IMR-90 (cell line): ENCODE data around the gene PSPH. TPM values are rescaled to one million over a fixed set of nuclear protein-coding genes. Genes with fewer than 3 reads are reported as not detected.

Source experiments
- ATAC-seq: fragments of 200-7000 bp; cut with Tn5 transposase; 2 replicates; pipeline ENCODE4 v1.9.1; 2020; ENCODE audit warnings: low read depth, mild to moderate bottlenecking, moderate library complexity
- BruUV-seq: library from RNA; stranded (reverse); fragments of 400-500 nt; replicated peaks from 2 replicates; lab custom pipeline; 2021; lab: Mats Ljungman, UMichigan
- CTCF ChIA-PET: fragments of 300-600 bp; formaldehyde crosslinking; extraction: SDS; loops from one replicate; lab custom pipeline; 2021; ENCODE audit warnings: antibody characterized with exemption; lab: Yijun Ruan, JAX
- POLR2A ChIA-PET: fragments of 300-600 bp; sonication (Branson Sonifier 250); formaldehyde crosslinking; loops from one replicate; lab custom pipeline; 2022; ENCODE audit warnings: antibody characterized with exemption; ENCODE audit not compliant: unreplicated experiment; lab: Charles Lee
- DNase-seq: peaks from one replicate; pipeline ENCODE4 v3.0.0; 2013
- H2AFZ ChIP-seq: replicated peaks from 2 replicates; pipeline ENCODE3; 2013; ENCODE audit warnings: low read length, mild to moderate bottlenecking; ENCODE audit not compliant: poor library complexity
- H2AK5ac ChIP-seq: 2 replicates; pipeline ENCODE4 v1.6.1; 2013; ENCODE audit warnings: low read depth, low read length, inconsistent platforms
- H2AK9ac ChIP-seq: replicated peaks from 2 replicates; pipeline ENCODE3; 2013; ENCODE audit warnings: mild to moderate bottlenecking, low read depth, low read length, moderate library complexity; ENCODE audit not compliant: poor library complexity
- H2BK120ac ChIP-seq: 2 replicates; pipeline ENCODE4 v1.6.1; 2013; ENCODE audit warnings: low read depth, low read length, inconsistent platforms
- H2BK15ac ChIP-seq: 3 replicates; pipeline ENCODE4 v1.6.1; 2013; ENCODE audit warnings: low read depth, low read length, inconsistent platforms
- H2BK20ac ChIP-seq: 2 replicates; pipeline ENCODE4 v1.6.1; 2013; ENCODE audit warnings: low read depth, mild to moderate bottlenecking, inconsistent platforms, low read length, moderate library complexity
- H2BK5ac ChIP-seq: 2 replicates; pipeline ENCODE4 v1.6.1; 2013; ENCODE audit warnings: mild to moderate bottlenecking, low read depth, low read length, inconsistent platforms; ENCODE audit not compliant: poor library complexity, severe bottlenecking
- H3K14ac ChIP-seq: replicated peaks from 2 replicates; pipeline ENCODE4 v1.6.1; 2013; ENCODE audit warnings: low read depth, low read length, inconsistent platforms
- H3K18ac ChIP-seq: 2 replicates; pipeline ENCODE4 v1.6.1; 2013; ENCODE audit warnings: low read depth, low read length, control low read depth
- H3K23ac ChIP-seq: 2 replicates; pipeline ENCODE4 v1.6.1; 2013; ENCODE audit warnings: low read depth, low read length, inconsistent platforms
- H3K27ac ChIP-seq: 2 replicates; pipeline ENCODE4 v1.5.1; 2013; ENCODE audit warnings: mild to moderate bottlenecking, control low read depth, low read length; ENCODE audit not compliant: insufficient read depth
- H3K27me3 ChIP-seq: 2 replicates; pipeline ENCODE4 v1.6.1; 2013; ENCODE audit warnings: low read length; ENCODE audit not compliant: control insufficient read depth, insufficient read depth
- H3K36me3 ChIP-seq: 2 replicates; pipeline ENCODE4 v1.6.1; 2013; ENCODE audit warnings: low read length, mixed read lengths; ENCODE audit not compliant: control insufficient read depth, insufficient read depth
- H3K4ac ChIP-seq: 2 replicates; pipeline ENCODE4 v1.6.1; 2013; ENCODE audit warnings: low read depth, low read length, inconsistent platforms
- H3K4me1 ChIP-seq: 2 replicates; pipeline ENCODE4 v1.6.1; 2013; ENCODE audit warnings: low read length, mixed read lengths; ENCODE audit not compliant: control insufficient read depth, insufficient read depth
- H3K4me2 ChIP-seq: 2 replicates; pipeline ENCODE4 v1.6.1; 2013; ENCODE audit warnings: low read depth, mild to moderate bottlenecking, control low read depth, low read length, moderate library complexity
- H3K4me3 ChIP-seq: 2 replicates; pipeline ENCODE4 v1.5.1; 2013; ENCODE audit warnings: low read depth, mild to moderate bottlenecking, control low read depth, low read length, moderate library complexity; ENCODE audit not compliant: insufficient read depth
- H3K56ac ChIP-seq: 2 replicates; pipeline ENCODE4 v1.6.1; 2013; ENCODE audit warnings: low read length, inconsistent platforms; ENCODE audit not compliant: insufficient read depth; ENCODE audit errors: extremely low read depth
- H3K79me1 ChIP-seq, 2 experiments: 2 replicates each; pipeline ENCODE4 v1.6.1; 2013; ENCODE audit warnings: low read length in 2 of 2, inconsistent platforms in 1 of 2, low read depth in 1 of 2
- H3K9ac ChIP-seq: 2 replicates; pipeline ENCODE4 v1.6.1; 2013; ENCODE audit warnings: low read depth, low read length, control low read depth
- H3K9me1 ChIP-seq: 2 replicates; pipeline ENCODE4 v1.6.1; 2013; ENCODE audit warnings: low read length, inconsistent platforms; ENCODE audit not compliant: insufficient read depth
- H3K9me3 ChIP-seq: 2 replicates; pipeline ENCODE4 v1.6.1; 2013; ENCODE audit warnings: low read length; ENCODE audit not compliant: control insufficient read depth, insufficient read depth
- H4K20me1 ChIP-seq: 2 replicates; pipeline ENCODE4 v1.6.1; 2013; ENCODE audit warnings: low read length, inconsistent platforms; ENCODE audit not compliant: insufficient read depth
- H4K5ac ChIP-seq: 2 replicates; pipeline ENCODE4 v1.6.1; 2013; ENCODE audit warnings: mild to moderate bottlenecking, low read depth, low read length, control low read depth
- H4K8ac ChIP-seq, 2 experiments: 2 replicates each; pipeline ENCODE4 v1.6.1; 2013; ENCODE audit warnings: low read depth in 2 of 2, low read length in 2 of 2, control low read depth in 1 of 2, inconsistent platforms in 1 of 2
- H4K91ac ChIP-seq: 2 replicates; pipeline ENCODE4 v1.6.1; 2013; ENCODE audit warnings: low read depth, low read length, inconsistent platforms; ENCODE audit not compliant: insufficient read depth
- CEBPB ChIP-seq: IDR thresholded peaks from 2 replicates; pipeline ENCODE4 v1.6.1; 2012; ENCODE audit warnings: low read depth, low read length, improper control_type of control experiment
- CTCF ChIP-seq: conservative IDR thresholded peaks from 2 replicates; pipeline ENCODE4 v1.5.1; 2012; ENCODE audit warnings: mild to moderate bottlenecking, low read depth, low read length, improper control_type of control experiment
- MAFK ChIP-seq: IDR thresholded peaks from 2 replicates; pipeline ENCODE4 v1.6.1; 2012; ENCODE audit warnings: low read depth, low read length, improper control_type of control experiment
- MXI1 ChIP-seq: IDR thresholded peaks from 2 replicates; pipeline ENCODE4 v1.6.1; 2012; ENCODE audit warnings: low read depth, mild to moderate bottlenecking, low read length, moderate library complexity, borderline replicate concordance
- RFX5 ChIP-seq: IDR thresholded peaks from 2 replicates; pipeline ENCODE4 v1.8.0; 2012; ENCODE audit warnings: low read depth, mild to moderate bottlenecking, low read length, moderate library complexity
- WGBS, 2 experiments: methylation state at CpG; one replicate each; pipeline versions ENCODE4 v1.1.5 to v1.1.7; 2013; ENCODE audit warnings: missing lambda C conversion rate in 2 of 2; ENCODE audit not compliant: insufficient read length in 1 of 2; ENCODE audit errors: extremely low coverage in 2 of 2; 5-methylcytosine and 5-hydroxymethylcytosine counted together
- dilution Hi-C: fragments of 300-500 bp; cut with HindIII; formaldehyde crosslinking; loops from one replicate; pipeline ENCODE4 v1.14.3; 2018; ENCODE audit warnings: low sequenced_read_pairs; ENCODE audit not compliant: unreplicated experiment
- in situ Hi-C: fragments of 300-500 bp; cut with MboI; formaldehyde crosslinking; loops from 3 replicates; pipeline ENCODE4 v1.14.3; 2019; ENCODE audit warnings: low sequenced_read_pairs, inconsistent platforms, mixed read lengths
- intact Hi-C: fragments of 100-400 bp; cut with micrococcal nuclease; formaldehyde crosslinking; loops from 2 replicates; pipeline ENCODE4 v1.10.0; 2022
- polyA plus RNA-seq, 3 experiments: library from polyadenylated mRNA; depleted of rRNA; stranded (reverse); fragments of >200 nt; gene quantifications; 2 replicates each; pipeline ENCODE4 v1.2.3, GENCODE V29; 2012; ENCODE audit warnings: low replicate concordance in 1 of 3
- total RNA-seq: library from RNA; depleted of rRNA; stranded (reverse); fragments of >200 nt; gene quantifications from 2 replicates; pipeline ENCODE4 v1.2.3, GENCODE V29; 2012

PSPH gene
- total and polyA plus RNA-seq, 2 of the 4 experiments (the other 2 are of a cell fraction): 31.8 to 48.4 TPM

DNA sequence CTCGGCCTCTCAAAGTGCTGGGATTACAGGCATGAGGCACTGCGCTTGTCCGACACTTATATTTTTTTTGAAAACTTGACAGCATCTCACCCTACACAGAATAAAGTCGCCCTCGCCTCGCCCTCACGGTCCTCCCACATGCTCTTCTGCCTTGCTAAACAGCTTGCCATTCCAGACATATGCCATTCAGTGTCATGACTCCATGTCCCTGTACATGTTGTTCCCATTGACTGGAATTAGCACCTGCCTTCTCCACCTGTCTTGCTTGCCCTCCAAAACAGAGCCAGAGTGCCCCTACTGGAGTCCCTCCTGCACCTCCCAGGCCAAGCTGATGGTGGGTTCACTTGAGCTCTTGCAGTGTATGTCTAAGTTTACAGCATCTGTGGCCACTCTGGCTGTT is 80.7 kb downstream of the PSPH start:
- Histone ChIP-seq H3K79me1 (peaks cover 26 to 59% of the 10 kb centered on the region in 2 experiments), H4K8ac (no peak overlapping the region), H3K23ac (no peak overlapping the region; the same call in 1 of the 2 replicates), H3K14ac (no peak overlapping the region), H4K91ac (no peak overlapping the region), H3K9me1 (peaks cover 4% of the 10 kb centered on the region; the same call in 1 of the 2 replicates), H3K36me3 (peaks cover 9% of the 10 kb centered on the region), H3K18ac (no peak overlapping the region), H3K4me3 (no peak overlapping the region), H3K9me3 (no peaks in the 10 kb centered on the region), H3K4me1 (peaks cover 4% of the 10 kb centered on the region; the same call in 1 of the 2 replicates), H3K4me2 (no peak overlapping the region), H3K27me3 (no peaks in the 10 kb centered on the region), H2AK9ac (no peak overlapping the region), H4K20me1 (peaks cover 24% of the 10 kb centered on the region), H3K9ac (no peak overlapping the region), H3K4ac (no peak overlapping the region), H2BK120ac (no peak overlapping the region), H2AFZ (peak overlapping the region; percentile 23), H2BK20ac (no peak overlapping the region), H3K56ac (no peak overlapping the region), H2BK15ac (no peak overlapping the region), H4K5ac (no peak overlapping the region), H2AK5ac (no peak overlapping the region), H3K27ac (no peak overlapping the region), H2BK5ac (no peak overlapping the region)
- CTCF ChIA-PET: interaction anchor here (0.7 kb wide), 1 partner anchor 8 kb away, joined by 3 read pairs; no protein-coding TSS in a partner anchor
- DNase-seq (no peak), ATAC-seq (no peak)
- in situ Hi-C loops (loop anchor here (25.0 kb wide), 2 partner anchors 533 to 683 kb away; no protein-coding TSS in a partner anchor), intact Hi-C loops (no loop called here), dilution Hi-C loops (no loop called here)
- BruUV-seq: no TSS peak
- POLR2A ChIA-PET: no interaction called here
- WGBS, 2 experiments: 81% methylated on average over 5 of the region's 7 CpGs; no CpG with 5 or more reads in 1 of the 2 experiments
- TF ChIP-seq CEBPB: no peak
- no peak for TF ChIP-seq MAFK
- TF ChIP-seq RFX5: no peak
- no peak for TF ChIP-seq CTCF
- TF ChIP-seq MXI1: no peak
